CD4-positive, alpha-beta T cell treated with Interferon gamma for 1 hour (primary cell): ENCODE data around the gene PIP5K1B.

Experiments
- DNase-seq: peaks from one replicate; pipeline ENCODE4 v3.0.0-alpha.2; 2020

The PIP5K1B gene

DNA sequence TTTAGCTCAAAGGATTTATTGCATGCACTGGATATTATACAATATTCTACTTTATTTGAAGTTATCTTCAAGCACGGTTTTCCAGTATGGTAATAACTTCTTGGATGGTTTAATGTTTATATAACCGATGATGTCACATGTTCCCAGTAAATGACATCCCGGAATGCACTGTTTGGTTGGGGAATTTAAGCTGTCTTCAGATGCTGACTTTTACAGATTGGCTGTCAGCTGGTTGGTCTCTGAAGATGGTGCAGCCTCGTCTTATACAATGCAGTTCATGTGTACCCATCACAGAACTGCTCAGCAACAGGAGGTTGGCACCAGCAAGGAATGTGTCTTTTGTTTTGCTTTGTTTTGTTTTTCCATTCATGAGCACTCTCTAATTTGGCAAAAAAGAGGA lies 165.0 kb downstream of the PIP5K1B start:
- no peak for DNase-seq

DNA sequence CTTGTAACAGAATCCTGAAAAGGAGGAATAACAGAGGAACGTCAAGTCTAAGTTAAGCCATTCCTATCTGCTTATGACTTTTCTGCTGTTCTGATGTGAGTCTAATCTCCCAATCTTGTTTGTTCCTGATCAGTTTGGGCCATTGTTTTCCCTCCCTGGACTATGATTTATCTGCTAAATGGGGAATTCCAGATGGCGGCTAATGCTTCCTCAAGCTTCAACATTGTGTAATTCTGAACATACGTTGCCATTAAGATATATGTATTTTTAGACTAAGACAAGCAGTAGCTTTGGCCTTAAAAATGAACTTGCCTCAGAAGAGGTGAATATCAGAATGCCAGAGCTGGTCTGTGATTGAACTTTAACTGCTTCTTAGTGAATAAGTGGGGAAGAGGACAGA lies 166.2 kb downstream of the PIP5K1B start:
- no peak for DNase-seq

DNA sequence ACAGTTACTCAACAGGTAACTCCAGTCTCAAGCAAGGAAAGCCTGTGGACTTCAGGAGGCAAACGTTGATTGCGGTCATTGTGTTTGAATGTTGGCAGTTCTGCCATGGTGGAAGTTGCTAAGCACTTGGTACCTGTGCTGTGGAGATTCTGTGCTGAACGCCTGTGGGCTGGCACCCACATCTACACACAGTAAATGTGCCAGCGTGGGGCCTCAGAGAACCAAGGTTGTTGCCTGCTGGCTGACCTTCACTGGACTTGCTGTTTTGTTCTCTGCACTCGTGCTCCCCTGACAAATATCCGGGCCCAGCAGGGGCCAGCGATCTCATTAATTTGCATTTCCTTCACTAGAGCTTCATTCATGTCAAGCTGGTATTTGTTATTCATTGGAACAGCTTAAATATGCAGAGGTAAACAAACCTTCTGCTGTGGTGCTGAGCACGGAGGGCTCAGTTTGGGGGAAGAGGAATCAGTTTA lies 167.0 kb downstream of the PIP5K1B start:
- no peak for DNase-seq

DNA sequence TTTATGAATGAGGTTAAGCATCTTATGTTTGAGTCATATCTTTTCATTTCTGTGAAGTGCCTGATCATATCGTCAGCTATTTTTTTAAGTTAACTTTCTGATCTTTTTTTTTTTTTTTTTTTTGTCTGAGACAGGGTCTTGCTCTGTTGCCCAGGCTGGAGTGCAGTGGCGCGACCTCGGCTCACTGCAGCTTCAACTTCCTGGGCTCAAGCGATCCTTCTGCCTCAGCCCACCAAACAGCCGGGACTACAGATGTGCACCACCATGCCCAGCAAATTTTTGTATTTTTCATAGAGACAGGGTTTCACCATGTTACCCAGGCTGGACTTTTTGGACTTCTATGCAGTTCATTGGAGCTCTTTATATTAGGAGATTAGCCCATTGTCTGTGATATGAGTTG lies 168.1 kb downstream of the PIP5K1B start:
- DNase-seq = no peak

DNA sequence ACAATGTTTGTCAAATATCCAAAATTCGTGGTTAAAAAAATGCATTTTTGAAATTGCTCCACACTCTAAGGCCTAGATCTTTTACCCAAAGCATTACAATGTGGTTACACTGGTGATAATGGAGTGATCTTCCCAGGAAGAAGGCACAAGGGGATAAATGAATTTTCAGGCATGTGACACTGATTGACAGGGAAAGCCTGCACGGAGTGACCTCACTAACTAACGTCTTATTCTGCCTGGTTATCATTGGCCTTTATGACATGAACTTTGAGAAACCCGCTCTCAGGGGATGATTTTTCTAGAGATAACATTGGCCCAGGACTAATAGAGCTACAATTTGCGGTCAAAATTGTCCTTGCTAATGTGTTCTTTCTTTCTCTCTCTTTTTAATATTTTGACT lies 171.2 kb downstream of the PIP5K1B start:
- DNase-seq = no peak

DNA sequence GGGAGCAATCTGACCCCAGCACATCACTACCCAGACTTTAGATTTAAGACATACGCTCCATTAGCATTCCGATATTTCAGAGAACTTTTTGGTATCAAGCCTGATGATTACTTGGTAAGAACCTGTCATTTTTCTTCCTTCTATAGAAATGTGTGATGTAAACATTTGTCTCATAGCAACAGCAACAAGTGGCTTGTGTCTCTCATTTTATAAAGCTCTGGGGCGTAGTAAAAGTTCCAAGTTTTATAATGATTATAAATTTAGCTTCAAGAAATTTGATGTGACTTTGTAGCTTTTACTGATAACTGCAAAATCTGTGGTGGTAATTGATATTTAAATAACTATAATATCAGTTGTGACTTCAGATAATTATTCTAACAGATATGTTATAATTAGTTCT lies 171.6 kb downstream of the PIP5K1B start:
- DNase-seq = no peak

DNA sequence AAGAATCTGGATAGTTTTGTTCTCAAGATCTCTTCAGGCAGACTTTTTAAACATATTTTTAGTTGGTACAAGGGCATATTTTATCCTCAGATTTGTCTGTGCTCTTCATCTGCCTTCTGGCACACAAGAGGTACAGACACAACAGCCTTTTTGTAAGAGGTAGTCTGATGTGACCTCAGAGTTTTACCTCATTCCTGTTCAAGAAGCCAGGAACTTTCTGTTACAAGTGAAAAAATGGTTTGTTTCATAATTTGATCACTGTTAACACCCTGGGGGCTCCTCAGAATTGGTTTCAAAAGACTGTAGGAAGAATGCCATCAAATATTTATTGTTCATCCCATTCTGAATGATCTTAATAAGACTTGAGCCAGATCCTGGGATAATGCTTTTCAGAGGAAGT lies 172.2 kb downstream of the PIP5K1B start:
- DNase-seq = no peak

DNA sequence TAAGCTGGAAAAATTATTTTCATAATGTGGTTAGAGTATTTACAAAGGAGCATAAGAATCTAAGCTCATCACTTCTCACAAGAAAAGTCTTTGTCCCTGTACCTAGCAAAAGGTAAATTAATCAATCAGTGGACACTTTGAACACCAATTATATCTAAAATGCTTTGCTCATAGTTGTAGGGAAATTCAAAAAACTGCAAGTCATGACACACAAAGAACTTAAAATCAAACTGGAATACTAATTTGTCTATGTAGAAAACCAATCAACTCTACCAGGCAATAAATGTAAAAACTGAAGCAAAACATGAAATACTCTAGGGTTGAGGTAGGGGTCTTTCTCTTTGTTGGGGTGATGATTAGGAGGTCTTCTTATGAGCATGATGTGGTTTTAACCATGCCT lies 173.4 kb downstream of the PIP5K1B start:
- DNase-seq = no peak

DNA sequence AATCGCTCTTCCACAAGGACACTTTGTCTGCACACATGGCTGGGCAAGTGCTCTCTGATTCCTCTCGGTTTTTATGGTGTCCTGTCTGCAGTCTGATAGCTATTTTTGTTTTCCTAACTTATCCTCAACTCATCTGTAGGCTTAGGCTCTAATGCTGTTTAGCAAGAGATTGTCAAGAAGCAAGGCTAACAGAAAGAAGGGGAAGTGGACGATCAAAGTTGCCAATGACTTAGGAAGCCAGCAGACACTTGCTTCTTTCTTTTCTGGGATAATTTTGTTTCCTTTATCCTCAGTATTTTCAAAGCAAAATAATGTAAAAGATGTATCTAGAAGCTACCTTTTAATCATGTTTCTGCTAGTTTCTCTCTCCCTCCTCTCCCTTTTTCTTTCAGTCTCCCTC lies 178.2 kb downstream of the PIP5K1B start:
- no peak for DNase-seq

DNA sequence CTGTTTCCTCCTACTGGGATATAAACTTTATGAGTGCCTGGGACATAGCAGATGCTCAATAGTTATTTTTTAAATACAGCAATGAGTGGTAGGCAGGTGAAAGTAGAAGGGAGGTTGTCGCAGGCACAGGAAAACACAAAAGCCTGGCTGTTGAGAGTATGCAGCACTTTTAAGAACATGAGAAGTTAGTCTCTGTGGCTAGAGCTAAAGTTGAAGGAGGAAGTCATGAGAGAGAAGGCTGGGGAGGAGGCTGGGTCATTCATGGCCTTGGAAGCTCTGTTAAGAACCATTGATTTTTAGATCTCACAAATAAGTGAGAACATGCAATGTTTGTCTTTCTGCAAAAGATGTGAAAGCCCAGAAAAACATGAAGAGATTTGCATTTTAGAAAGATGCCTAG lies 182.2 kb downstream of the PIP5K1B start:
- DNase-seq = no peak

DNA sequence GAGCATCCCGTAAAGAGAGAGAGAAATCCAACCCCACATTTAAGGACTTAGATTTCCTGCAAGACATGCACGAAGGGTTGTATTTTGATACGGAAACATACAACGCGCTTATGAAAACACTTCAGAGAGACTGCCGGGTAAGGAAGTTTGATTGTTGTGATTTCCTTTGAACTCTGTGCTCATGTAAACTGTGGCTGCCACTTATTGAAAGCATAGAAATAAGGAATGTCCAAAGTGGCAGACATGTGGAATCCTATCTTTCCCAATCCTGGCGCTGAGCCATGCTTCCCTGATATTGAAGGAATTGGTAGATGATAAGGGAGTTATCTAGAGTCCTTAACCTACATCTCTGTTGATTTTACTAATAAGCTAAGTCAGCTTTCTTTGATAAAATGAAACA lies 189.5 kb downstream of the PIP5K1B start:
- no peak for DNase-seq

DNA sequence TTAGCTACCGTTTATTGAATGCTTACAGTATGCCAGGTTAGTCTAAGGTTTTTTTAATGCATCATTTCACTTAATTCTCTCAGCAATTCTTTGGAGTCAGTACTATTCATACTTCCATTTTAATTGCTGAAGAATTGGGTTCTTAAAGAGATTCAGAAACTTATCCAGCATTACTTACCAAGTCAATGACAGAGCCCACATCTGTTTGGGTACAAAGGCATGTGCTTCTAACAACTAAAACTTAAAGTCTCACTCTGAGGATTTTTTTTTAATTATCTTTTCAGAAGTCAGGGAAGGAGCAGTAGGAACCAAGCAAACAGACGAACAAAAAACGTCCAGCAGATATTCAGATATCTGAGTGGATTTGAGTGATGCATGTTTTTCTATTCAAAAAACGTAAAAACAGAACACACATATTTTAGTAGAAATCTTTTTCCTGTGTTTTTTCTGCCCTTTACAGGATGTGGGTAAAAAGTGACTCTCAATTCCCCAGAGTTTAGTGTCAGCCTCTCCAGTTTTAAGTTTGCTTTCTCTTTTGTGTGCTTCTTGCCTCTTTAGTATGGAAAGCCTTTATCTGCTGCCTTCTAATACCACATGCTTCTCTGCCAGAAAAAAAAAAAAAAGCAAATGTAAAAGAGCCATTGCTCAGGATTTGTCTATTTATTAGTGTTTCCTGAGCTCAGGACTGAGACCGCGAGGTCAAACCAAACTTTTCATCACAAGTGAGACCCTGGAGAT lies 190.9 kb downstream of the PIP5K1B start:
- DNase-seq = no peak

DNA sequence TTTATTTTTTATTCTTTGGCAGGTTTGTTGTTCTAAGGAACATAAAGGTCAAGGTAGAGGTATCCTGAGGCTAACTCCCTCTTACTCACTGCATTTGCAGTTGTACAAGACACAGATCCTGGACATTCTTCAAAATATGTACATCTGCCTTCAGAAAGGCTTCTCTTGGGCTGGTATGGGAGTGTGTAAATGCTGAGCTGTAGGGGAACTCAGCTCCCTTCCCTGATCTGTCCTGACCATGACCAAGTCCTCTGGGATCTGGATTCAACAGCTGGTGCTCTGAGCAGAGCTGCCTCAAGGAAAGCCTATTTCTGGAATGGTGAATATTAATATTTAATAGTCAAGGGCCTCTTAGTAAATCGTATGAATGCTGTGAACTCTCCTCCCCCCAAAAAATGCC lies 191.4 kb downstream of the PIP5K1B start:
- DNase-seq = no peak

DNA sequence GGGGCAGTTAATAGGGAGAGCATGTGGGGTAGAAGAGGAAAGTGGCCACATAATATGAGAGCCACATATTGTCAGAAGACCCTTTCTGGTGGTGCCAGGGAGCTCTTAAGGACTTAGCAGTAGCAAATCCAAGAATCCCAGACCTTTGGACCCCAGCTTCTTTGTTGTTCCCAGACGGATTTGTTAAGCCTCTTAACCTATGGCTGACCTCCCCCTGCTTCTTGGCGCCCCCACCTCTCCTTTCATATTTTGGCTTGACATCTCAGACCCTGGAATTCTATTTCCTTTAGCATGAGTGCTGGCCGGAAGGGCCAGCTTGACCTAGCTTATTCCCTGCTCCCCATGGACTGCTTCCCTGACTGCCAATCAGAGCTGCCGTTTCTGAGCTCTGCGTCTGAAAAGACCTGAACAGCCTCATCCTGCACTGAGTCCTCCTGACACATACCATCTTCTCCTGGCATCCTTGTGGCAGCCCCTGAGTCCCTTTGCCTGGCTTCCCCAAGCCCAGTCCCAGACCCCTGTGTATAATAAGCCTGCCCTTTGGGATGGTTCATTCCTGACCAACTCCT lies 192.6 kb downstream of the PIP5K1B start:
- DNase-seq = no peak

DNA sequence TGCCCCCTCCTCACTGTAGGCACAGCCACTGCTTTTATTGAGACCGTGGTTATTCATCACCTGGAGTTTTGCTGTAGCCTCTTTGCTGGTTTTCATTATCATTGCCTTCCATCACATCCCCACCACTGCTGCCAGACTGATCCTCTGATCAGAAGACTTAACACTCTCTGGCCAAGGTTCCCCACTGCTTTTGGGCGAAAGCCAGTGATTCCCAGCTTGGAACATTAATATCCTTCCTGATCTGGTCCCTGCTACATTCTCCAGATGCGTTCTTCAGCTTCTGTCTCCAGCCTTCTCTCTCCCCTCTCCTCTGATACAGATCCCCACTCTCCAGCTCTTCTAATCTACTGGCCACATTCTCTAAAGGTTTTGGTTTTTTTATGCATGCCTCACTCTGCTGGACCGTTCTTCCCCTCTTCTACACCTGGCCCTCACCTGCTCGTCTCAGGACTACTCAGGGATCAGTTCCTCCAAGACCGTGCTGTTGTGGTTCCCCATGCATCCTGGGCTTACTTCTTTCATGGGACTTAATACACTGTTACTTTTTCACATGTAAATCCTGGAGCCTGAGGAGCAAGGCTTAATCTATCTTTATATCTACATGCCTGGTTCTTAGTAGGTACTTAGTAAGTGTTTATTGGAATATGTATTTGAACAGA lies 193.9 kb downstream of the PIP5K1B start:
- no peak for DNase-seq

DNA sequence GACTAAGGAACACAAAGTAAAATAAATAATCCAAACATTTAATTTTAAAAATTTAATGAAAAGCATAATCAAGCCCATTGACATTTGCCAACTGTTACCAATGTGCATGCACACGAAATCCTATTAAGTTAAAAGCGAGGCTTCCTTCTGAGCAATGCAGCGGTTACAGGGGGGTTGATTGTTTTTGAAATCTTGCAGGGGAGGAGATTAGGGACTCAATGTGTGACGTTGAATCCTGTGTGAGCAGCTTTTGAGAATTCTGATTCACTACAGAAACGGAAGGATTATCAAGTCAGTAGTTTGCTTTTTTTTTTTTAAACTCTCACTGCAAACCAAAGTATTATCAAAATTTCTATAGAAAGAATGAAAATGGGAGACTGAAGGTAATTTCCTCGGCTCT lies 199.4 kb downstream of the PIP5K1B start:
- no peak for DNase-seq

DNA sequence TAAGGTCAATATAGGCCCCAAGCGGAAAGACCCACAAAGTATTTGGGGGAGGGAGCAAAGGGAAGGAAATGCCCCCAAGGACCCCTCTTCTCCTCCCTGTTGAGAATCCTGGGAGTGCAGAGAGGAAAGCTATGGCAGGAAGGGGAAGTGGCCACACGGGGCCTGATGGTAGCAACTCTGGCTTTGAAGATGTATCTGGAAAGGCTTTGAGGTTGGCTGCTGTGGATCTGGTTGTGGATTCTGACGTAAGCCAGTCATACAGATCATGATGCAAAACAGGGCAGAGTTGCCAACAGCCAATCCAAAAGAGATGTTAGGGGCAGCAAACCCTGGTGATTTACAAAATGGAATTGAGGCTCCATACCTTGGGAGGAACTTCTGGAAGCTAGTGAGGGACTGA lies 200.1 kb downstream of the PIP5K1B start:
- no peak for DNase-seq

DNA sequence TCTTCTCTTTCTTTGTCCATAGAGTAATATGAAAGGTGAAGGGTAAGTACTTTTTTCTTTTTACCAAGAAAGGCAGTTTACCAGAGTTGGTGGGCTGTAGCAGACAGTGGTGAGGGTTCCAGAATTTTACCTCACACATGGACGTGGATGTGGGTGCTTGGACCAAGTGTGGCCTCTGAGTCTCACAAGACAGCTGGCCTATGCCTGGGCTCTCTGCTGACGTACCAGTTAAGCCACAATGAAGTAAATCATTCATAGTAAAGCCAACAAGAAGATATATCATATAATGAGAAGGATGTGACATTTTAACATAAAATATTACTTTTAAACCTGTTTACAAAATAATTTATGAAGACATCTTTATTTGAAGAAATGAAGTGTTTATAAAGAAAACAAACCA lies 202.9 kb downstream of the PIP5K1B start:
- no peak for DNase-seq

DNA sequence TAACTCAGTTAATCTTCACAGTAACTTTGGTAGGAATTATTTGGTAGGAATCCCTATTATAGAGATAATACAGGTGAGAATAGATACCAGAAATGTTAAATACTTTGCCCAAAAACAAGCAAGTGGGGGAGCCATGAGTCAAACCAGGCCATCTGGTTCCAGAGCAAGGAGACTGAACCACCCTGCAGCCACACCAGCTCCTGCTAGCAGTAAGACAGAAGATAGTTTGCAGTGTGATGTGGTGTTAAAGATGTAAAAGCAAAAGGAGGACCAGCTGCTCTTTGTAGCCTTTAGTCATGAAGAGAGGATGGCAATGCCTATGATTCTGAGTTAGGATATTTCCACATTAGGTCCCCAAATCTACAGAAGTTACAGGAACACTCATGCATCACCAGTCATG lies 207.5 kb downstream of the PIP5K1B start:
- no peak for DNase-seq

DNA sequence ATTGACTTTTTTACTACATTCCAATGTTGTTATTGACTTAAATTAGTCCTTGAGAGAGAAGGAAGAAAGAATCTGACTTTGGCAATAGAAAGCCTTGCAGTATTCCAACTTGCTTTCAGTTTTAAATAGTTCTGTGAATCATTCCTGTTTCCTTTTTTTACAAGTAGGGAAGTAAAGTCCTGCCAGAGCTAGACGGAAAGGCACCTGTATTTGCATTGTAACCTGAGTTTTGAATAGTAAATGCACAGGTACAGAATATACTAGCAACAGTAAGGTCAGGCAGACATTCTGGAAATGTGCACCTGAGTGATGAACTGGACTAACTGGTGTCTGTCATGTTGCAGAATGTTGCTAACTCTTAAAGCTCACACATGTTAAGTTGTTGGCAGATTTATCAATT lies 208.0 kb downstream of the PIP5K1B start:
- DNase-seq = no peak

DNA sequence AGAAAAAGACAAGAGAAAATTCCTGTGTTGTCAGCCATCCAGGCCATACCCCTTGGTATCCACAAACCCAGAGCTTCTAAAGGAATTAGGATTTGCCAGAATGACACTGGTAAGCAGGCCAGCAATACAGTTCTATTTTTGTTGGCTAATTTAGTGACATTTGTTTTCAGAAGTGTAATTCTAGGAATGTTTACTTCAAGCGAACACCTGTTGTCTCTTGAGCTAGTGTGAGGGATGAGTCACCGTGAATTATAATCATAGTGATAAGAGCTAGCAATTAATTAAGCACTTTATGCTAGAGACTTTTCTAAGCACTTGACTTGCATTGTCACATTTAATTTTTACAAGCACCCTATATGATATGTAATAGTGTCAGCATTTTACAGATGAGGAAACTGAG lies 209.7 kb downstream of the PIP5K1B start:
- DNase-seq = no peak

DNA sequence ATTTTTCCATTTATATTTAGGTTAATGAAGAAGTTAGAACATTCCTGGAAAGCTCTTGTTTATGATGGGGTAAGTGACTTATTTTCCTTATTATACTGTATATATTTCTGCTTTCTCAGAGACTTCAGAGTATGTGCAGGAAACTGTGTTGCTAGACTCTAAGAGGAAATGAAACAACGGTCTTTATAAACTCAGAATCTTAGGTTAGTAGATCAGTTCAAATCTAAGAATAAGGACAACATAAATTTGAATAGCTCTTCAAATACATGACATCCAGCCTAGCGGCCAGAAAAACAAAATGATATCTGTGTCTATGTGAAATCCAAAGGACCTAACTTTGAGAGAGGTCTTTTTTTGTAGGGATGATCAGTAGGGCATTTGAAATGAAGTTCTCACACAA lies 214.6 kb downstream of the PIP5K1B start:
- DNase-seq = no peak

DNA sequence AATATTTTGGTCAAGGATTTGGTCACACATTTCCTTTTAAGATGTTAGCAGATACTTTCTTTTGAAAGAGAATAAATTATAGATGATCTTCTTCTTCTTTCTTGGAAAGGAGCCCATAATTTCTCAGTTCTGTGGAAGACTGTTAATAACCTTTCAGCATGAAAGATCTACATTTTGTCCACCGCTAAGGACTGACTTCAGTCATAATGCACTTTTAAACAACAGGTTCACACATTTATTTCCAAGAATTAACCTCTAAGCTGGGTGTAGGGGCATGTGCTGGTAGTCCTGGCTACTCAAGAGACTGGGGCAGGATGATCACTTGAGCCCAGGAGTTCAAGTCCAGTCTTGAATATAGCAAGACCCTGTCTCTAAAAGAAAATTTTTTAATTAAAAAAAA lies 215.9 kb downstream of the PIP5K1B start:
- DNase-seq = no peak

DNA sequence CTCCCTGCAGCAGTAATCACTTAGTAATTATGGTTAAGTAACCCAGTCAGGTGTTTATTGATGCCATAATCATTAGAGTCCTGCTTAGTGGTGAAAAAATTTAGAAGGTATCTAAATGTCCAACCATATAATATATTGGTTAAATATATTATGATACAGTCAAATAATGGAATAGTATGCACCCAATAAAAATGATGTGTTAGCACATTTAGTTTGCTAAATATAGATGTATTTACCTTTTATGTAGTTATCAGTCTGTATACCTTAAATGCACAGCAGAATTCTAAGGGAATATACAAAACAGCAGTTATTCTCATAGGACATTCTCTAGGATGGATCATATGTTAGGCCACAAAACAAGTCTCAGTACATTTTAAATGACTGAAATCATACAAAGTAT lies 218.4 kb downstream of the PIP5K1B start:
- no peak for DNase-seq

DNA sequence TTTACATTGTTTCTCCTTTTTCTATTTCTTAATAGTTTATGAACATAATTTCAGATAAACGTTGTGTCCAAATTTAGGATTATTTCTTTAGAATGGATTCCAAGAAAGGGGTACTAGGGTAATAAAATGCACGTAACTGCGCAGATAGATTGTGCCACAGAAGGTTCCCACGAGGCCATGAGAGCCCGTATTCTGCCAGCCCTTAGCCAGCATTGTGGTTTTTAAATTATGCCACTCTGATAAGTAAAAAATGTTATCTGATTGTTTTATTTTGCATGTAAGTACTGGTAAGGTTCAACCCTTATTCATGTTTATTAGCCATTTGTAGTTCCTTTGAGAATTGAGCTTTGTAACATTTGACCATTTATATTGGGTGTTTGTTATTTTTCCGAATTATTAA lies 220.1 kb downstream of the PIP5K1B start:
- no peak for DNase-seq
